ENCODE data around the gene PCMT1. TPM values are rescaled to one million over a fixed set of nuclear protein-coding genes. Genes with fewer than 3 reads are reported as not detected.

The PCMT1 gene
- total RNA-seq, 2 donors from 2014 or later = 68.5 to 72.6 TPM

- Histone ChIP-seq H3K4me3 (ENCODE audit: low read length) (no peak overlapping the region), H3K27me3 (ENCODE audit: control insufficient read depth, insufficient read depth, low read length, poor library complexity, severe bottlenecking) (peaks cover 74% of the 10 kb centered on the region), H3K9ac (ENCODE audit: extremely low read depth, low read length, poor library complexity, severe bottlenecking) (no peak overlapping the region), H3K9me3 (ENCODE audit: control insufficient read depth, low read length) (no peaks in the 10 kb centered on the region), H3K4me1 (ENCODE audit: control insufficient read depth, insufficient read depth, low read length) (no peaks in the 10 kb centered on the region), H3K36me3 (ENCODE audit: control insufficient read depth, insufficient read depth, low read length) (no peaks in the 10 kb centered on the region), H3K27ac (ENCODE audit: low read depth, low read length) (no peak overlapping the region)
- WGBS, 2 experiments (ENCODE audit: insufficient coverage in 1 of 2, insufficient read length in 1 of 2) = 78 to 95% methylated on average over 3 to 5 of the region's 5 CpGs
- Mint-ChIP-seq H3K27me3 (ENCODE audit: insufficient read depth) (peaks cover 47% of the 10 kb centered on the region), H3K9me3 (no peaks in the 10 kb centered on the region), H3K36me3 (ENCODE audit: low read depth) (no peaks in the 10 kb centered on the region), H3K4me1 (peaks cover 22% of the 10 kb centered on the region), H3K4me3 (no peak overlapping the region), H3K27ac (no peak overlapping the region)
- no peak for DNase-seq
- no peak for TF ChIP-seq CTCF (conservative IDR thresholded peaks at IDR 0.05)
Measured at GRCh38 chr6:149857541-149857940, 108.0 kb downstream of the PCMT1 start.

GRCh38 chr6:149859368-149859767 lies 109.8 kb downstream of the PCMT1 start:
- no peaks in the 10 kb centered on the region for H3K9me3 Mint-ChIP-seq
- no peaks in the 10 kb centered on the region for H3K36me3 Mint-ChIP-seq (ENCODE audit: low read depth)
- TF ChIP-seq CTCF (conservative IDR thresholded peaks at IDR 0.05) = no peak
- H3K9me3 ChIP-seq (ENCODE audit: control insufficient read depth, low read length) = no peaks in the 10 kb centered on the region
- peaks cover 54% of the 10 kb centered on the region for H3K27me3 Mint-ChIP-seq (ENCODE audit: insufficient read depth)
- DNase-seq = no peak
- H3K4me1 Mint-ChIP-seq = peaks cover 25% of the 10 kb centered on the region
- WGBS, 2 experiments (ENCODE audit: insufficient coverage in 1 of 2, insufficient read length in 1 of 2) = 83 to 88% methylated on average over 5 to 7 of the region's 7 CpGs
- H3K9ac ChIP-seq (ENCODE audit: extremely low read depth, low read length, poor library complexity, severe bottlenecking) = no peak overlapping the region
- H3K36me3 ChIP-seq (ENCODE audit: control insufficient read depth, insufficient read depth, low read length) = no peaks in the 10 kb centered on the region
- no peak overlapping the region for H3K27ac ChIP-seq (ENCODE audit: low read depth, low read length)
- H3K27me3 ChIP-seq (ENCODE audit: control insufficient read depth, insufficient read depth, low read length, poor library complexity, severe bottlenecking) = peaks cover 65% of the 10 kb centered on the region
- no peak overlapping the region for H3K4me3 ChIP-seq (ENCODE audit: low read length)
- no peaks in the 10 kb centered on the region for H3K4me1 ChIP-seq (ENCODE audit: control insufficient read depth, insufficient read depth, low read length)
- no peak overlapping the region for H3K27ac Mint-ChIP-seq
- no peak overlapping the region for H3K4me3 Mint-ChIP-seq

GRCh38 chr6:149859938-149860337 lies 110.4 kb downstream of the PCMT1 start:
- 70 to 77% methylated on average over 3 of the region's 3 CpGs for WGBS, 2 experiments (ENCODE audit: insufficient coverage in 1 of 2, insufficient read length in 1 of 2)
- Mint-ChIP-seq H3K4me3 (no peak overlapping the region), H3K27ac (no peak overlapping the region), H3K4me1 (peaks cover 25% of the 10 kb centered on the region), H3K9me3 (no peaks in the 10 kb centered on the region), H3K27me3 (ENCODE audit: insufficient read depth) (peaks cover 48% of the 10 kb centered on the region), H3K36me3 (ENCODE audit: low read depth) (no peaks in the 10 kb centered on the region)
- Histone ChIP-seq H3K9ac (ENCODE audit: extremely low read depth, low read length, poor library complexity, severe bottlenecking) (no peak overlapping the region), H3K36me3 (ENCODE audit: control insufficient read depth, insufficient read depth, low read length) (no peaks in the 10 kb centered on the region), H3K9me3 (ENCODE audit: control insufficient read depth, low read length) (no peaks in the 10 kb centered on the region), H3K4me1 (ENCODE audit: control insufficient read depth, insufficient read depth, low read length) (no peaks in the 10 kb centered on the region), H3K27me3 (ENCODE audit: control insufficient read depth, insufficient read depth, low read length, poor library complexity, severe bottlenecking) (peaks cover 60% of the 10 kb centered on the region), H3K4me3 (ENCODE audit: low read length) (no peak overlapping the region), H3K27ac (ENCODE audit: low read depth, low read length) (no peak overlapping the region)
- no peak for DNase-seq
- TF ChIP-seq CTCF (conservative IDR thresholded peaks at IDR 0.05) = no peak

Measured in endodermal cell (in vitro differentiated cells).